SK-N-SH treated with all-trans-retinoic acid at 6 μM for 48 hours (cell line): ENCODE data around the gene MKKS.

Experiments
- BACH2 ChIP-seq: fragments of 250-450 bp; sonication (Bioruptor Pico); IDR thresholded peaks from 2 replicates; pipeline ENCODE4 v1.9.0; 2021; ENCODE audit warnings: mild to moderate bottlenecking, borderline replicate concordance
- ESRRG ChIP-seq: fragments of 250-450 bp; sonication (Bioruptor Pico); IDR thresholded peaks from 2 replicates; pipeline ENCODE4 v1.6.1; 2021; ENCODE audit warnings: mild to moderate bottlenecking
- ISL1 ChIP-seq: fragments of 250-450 bp; sonication (Bioruptor Pico); IDR thresholded peaks from 2 replicates; pipeline ENCODE4 v2.1.2; 2022; ENCODE audit warnings: mild to moderate bottlenecking, moderate library complexity
- OSR1 ChIP-seq: fragments of 250-450 bp; sonication (Bioruptor Pico); IDR thresholded peaks from 2 replicates; pipeline ENCODE4 v1.8.0; 2022; ENCODE audit warnings: moderate library complexity, mild to moderate bottlenecking, inconsistent platforms
- POU6F1 ChIP-seq: fragments of 250-450 bp; sonication (Bioruptor Pico); IDR thresholded peaks from 2 replicates; pipeline ENCODE4 v1.8.0; 2021; ENCODE audit warnings: low read depth, mild to moderate bottlenecking, moderate library complexity, borderline replicate concordance
- PPARA ChIP-seq: fragments of 250-450 bp; sonication (Bioruptor Pico); IDR thresholded peaks from 2 replicates; pipeline ENCODE4 v1.5.0; 2020; ENCODE audit warnings: mild to moderate bottlenecking, borderline replicate concordance
- RARB ChIP-seq: fragments of 250-450 bp; sonication (Bioruptor Pico); IDR thresholded peaks from 2 replicates; pipeline ENCODE4 v1.8.0; 2021; ENCODE audit warnings: mild to moderate bottlenecking, moderate library complexity
- SNAI2 ChIP-seq: fragments of 250-450 bp; sonication (Bioruptor Pico); IDR thresholded peaks from 2 replicates; pipeline ENCODE4 v1.5.0; 2020; ENCODE audit warnings: mild to moderate bottlenecking, moderate library complexity
- TCF4 ChIP-seq: fragments of 250-450 bp; sonication (Bioruptor Pico); IDR thresholded peaks from 2 replicates; pipeline ENCODE4 v1.8.0; 2021; ENCODE audit warnings: mild to moderate bottlenecking, moderate library complexity, borderline replicate concordance
- ZFP30 ChIP-seq: fragments of 450-650 bp; formaldehyde crosslinking; IDR thresholded peaks from 2 replicates; pipeline ENCODE4 v1.5.0; 2022; ENCODE audit warnings: mild to moderate bottlenecking, moderate library complexity
- ZNF70 ChIP-seq: fragments of 450-650 bp; formaldehyde crosslinking; IDR thresholded peaks from 2 replicates; pipeline ENCODE4 v1.5.0; 2020; ENCODE audit warnings: mild to moderate bottlenecking, moderate library complexity
- TF ChIP-seq, protein P1 (sequence below): fragments of 250-450 bp; sonication (Bioruptor Pico); IDR thresholded peaks from 2 replicates; pipeline ENCODE4 v1.5.1; 2020; ENCODE audit warnings: low read depth, mild to moderate bottlenecking, moderate library complexity
- TF ChIP-seq, protein P2 (sequence below): fragments of 250-450 bp; sonication (Bioruptor Pico); IDR thresholded peaks from 2 replicates; pipeline ENCODE4 v1.8.0; 2020; ENCODE audit warnings: mild to moderate bottlenecking, moderate library complexity, borderline replicate concordance

DNA sequence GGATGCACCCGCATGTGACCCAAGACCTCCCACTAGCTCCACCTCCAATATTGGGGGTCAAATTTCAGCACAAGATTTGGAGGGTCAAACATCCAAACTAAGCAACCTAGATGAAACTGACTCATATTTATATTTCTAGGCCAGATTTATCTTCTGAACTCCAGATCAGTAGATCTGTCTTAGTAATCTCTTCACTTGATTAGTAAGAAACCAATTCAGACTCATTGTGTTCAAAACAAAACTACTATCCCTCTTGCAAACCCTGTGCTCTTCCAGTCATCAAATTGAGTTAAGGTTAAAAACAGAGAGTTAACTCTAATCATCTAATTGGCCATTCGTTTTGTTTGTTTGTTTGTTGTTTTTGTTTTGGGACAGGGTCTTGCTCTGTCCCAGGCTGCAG is 43.3 kb downstream of the MKKS start:
- TF ChIP-seq, protein P1, sequence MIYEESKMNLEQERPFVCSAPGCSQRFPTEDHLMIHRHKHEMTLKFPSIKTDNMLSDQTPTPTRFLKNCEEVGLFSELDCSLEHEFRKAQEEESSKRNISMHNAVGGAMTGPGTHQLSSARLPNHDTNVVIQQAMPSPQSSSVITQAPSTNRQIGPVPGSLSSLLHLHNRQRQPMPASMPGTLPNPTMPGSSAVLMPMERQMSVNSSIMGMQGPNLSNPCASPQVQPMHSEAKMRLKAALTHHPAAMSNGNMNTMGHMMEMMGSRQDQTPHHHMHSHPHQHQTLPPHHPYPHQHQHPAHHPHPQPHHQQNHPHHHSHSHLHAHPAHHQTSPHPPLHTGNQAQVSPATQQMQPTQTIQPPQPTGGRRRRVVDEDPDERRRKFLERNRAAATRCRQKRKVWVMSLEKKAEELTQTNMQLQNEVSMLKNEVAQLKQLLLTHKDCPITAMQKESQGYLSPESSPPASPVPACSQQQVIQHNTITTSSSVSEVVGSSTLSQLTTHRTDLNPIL (CRISPR knock-in tag) = no peak
- TF ChIP-seq PPARA (CRISPR knock-in tag) (no peak), OSR1 (CRISPR knock-in tag) (no peak), BACH2 (CRISPR knock-in tag) (no peak), TCF4 (CRISPR knock-in tag) (no peak), SNAI2 (CRISPR knock-in tag) (no peak), ZNF70 (no peak), ISL1 (CRISPR knock-in tag) (no peak), RARB (CRISPR knock-in tag) (no peak), ESRRG (CRISPR knock-in tag) (no peak), POU6F1 (CRISPR knock-in tag) (no peak), ZFP30 (no peak)
- TF ChIP-seq, protein P2, sequence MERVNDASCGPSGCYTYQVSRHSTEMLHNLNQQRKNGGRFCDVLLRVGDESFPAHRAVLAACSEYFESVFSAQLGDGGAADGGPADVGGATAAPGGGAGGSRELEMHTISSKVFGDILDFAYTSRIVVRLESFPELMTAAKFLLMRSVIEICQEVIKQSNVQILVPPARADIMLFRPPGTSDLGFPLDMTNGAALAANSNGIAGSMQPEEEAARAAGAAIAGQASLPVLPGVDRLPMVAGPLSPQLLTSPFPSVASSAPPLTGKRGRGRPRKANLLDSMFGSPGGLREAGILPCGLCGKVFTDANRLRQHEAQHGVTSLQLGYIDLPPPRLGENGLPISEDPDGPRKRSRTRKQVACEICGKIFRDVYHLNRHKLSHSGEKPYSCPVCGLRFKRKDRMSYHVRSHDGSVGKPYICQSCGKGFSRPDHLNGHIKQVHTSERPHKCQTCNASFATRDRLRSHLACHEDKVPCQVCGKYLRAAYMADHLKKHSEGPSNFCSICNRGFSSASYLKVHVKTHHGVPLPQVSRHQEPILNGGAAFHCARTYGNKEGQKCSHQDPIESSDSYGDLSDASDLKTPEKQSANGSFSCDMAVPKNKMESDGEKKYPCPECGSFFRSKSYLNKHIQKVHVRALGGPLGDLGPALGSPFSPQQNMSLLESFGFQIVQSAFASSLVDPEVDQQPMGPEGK = no peak
